ENCODE measurements around the gene CFAP77. TPM values are rescaled to one million over a fixed set of nuclear protein-coding genes. Genes with fewer than 3 reads are reported as not detected.
A peak's percentile ranks its signal among the peaks of the same experiment; 100 is the strongest.

The CFAP77 gene
- total RNA-seq, 1 donor from 2014 or later, result 1.8 TPM

- no peak overlapping the region for H3K9ac ChIP-seq
- H3F3A ChIP-seq (ENCODE audit: low read depth), result peaks cover 25% of the 10 kb centered on the region
- H3K9me3 ChIP-seq (ENCODE audit: low read depth), result no peaks in the 10 kb centered on the region
- no peak overlapping the region for H3K27ac ChIP-seq
- TF ChIP-seq, protein P1, sequence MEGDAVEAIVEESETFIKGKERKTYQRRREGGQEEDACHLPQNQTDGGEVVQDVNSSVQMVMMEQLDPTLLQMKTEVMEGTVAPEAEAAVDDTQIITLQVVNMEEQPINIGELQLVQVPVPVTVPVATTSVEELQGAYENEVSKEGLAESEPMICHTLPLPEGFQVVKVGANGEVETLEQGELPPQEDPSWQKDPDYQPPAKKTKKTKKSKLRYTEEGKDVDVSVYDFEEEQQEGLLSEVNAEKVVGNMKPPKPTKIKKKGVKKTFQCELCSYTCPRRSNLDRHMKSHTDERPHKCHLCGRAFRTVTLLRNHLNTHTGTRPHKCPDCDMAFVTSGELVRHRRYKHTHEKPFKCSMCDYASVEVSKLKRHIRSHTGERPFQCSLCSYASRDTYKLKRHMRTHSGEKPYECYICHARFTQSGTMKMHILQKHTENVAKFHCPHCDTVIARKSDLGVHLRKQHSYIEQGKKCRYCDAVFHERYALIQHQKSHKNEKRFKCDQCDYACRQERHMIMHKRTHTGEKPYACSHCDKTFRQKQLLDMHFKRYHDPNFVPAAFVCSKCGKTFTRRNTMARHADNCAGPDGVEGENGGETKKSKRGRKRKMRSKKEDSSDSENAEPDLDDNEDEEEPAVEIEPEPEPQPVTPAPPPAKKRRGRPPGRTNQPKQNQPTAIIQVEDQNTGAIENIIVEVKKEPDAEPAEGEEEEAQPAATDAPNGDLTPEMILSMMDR (IDR thresholded peaks at IDR 0.05), result no peak
- TF ChIP-seq EZH2 (IDR thresholded peaks at IDR 0.05), result no peak
- no peak for TF ChIP-seq EZH2phosphoT487 (IDR thresholded peaks at IDR 0.05)
- no peak for DNase-seq (ENCODE audit: low spot score)
- H2AFZ ChIP-seq (replicated peaks), result no peak overlapping the region
- peaks cover 25% of the 10 kb centered on the region for H3K4me1 ChIP-seq
- Mint-ChIP-seq H3K27me3 (ENCODE audit: insufficient read depth, low read depth) (peaks cover 13% of the 10 kb centered on the region), H3K4me3 (no peak overlapping the region), H3K36me3 (peaks cover 32% of the 10 kb centered on the region), H3K4me1 (peaks cover 47% of the 10 kb centered on the region), H3K27ac (no peak overlapping the region), H3K9me3 (no peaks in the 10 kb centered on the region)
- H3K4me3 ChIP-seq, result no peak overlapping the region
- H3K27me3 ChIP-seq, result no peaks in the 10 kb centered on the region
- no peaks in the 10 kb centered on the region for H3K79me2 ChIP-seq (ENCODE audit: low read depth)
- H3K36me3 ChIP-seq, result no peaks in the 10 kb centered on the region
- no peak overlapping the region for H3K4me2 ChIP-seq
- peaks cover 35% of the 10 kb centered on the region for H4K20me1 ChIP-seq (ENCODE audit: low read depth)
Observed at GRCh38 chr9:132602207-132602606, 192.2 kb downstream of the CFAP77 start.

DNA sequence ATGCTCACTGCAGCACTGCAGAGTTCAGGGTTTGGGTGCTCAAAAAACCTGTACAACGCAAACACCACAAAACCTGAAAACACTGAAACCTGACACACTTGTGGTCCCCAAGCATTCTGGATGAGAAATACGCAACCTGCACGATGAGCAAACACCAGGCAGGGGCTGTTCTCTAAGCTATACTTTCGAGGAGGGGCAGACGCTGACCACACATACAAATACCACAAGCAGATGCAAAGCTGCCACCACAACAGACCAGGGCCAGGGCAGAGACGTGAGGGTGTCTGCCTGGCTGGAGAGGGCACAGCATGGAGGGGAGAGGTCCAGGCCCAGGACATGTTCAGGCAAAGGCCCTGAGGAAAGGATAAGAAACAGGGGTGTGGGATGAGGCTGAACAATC is 195.4 kb downstream of the CFAP77 start:
- Histone ChIP-seq H3K27ac (no peak overlapping the region), H3K4me3 (no peak overlapping the region), H3K4me1 (peaks cover 33% of the 10 kb centered on the region), H3K27me3 (peaks cover 7% of the 10 kb centered on the region), H3K9me3 (ENCODE audit: low read depth) (no peaks in the 10 kb centered on the region), H4K20me1 (ENCODE audit: low read depth) (peaks cover 57% of the 10 kb centered on the region), H3F3A (ENCODE audit: low read depth) (peaks cover 45% of the 10 kb centered on the region), H3K4me2 (peak overlapping the region; percentile 30), H2AFZ (replicated peaks) (no peak overlapping the region), H3K36me3 (no peaks in the 10 kb centered on the region), H3K9ac (no peak overlapping the region), H3K79me2 (ENCODE audit: low read depth) (no peaks in the 10 kb centered on the region)
- Mint-ChIP-seq H3K36me3 (peaks cover 29% of the 10 kb centered on the region), H3K27me3 (ENCODE audit: insufficient read depth, low read depth) (peaks cover 12% of the 10 kb centered on the region), H3K4me1 (peaks cover 62% of the 10 kb centered on the region), H3K9me3 (no peaks in the 10 kb centered on the region), H3K4me3 (peak overlapping the region; percentile 27), H3K27ac (peak overlapping the region; percentile 59)
- TF ChIP-seq, protein P1 (IDR thresholded peaks at IDR 0.05), result no peak
- no peak for TF ChIP-seq EZH2 (IDR thresholded peaks at IDR 0.05)
- TF ChIP-seq EZH2phosphoT487 (IDR thresholded peaks at IDR 0.05), result no peak
- DNase-seq (ENCODE audit: low spot score), result peak; percentile 15

DNA sequence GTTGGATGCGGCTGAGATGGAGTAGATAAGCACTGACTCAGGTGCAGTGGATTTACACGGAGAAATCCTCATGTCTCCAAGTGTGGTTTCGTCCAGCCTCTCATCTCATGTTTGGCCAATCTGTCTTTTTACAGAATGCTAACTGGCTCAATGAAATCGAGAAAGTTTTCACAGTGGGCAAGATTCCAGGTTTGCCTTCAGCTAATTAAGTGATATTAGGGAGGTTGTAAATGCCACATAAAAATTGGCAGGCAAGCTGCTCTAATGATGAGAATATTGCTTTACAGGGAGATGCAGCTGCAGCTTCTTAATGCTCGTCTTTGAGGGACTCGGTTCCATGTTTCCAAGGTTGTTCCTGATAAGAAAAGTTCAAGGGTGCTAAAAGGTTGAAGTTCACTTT is 196.1 kb downstream of the CFAP77 start:
- H3K27ac Mint-ChIP-seq, result peak overlapping the region; percentile 59
- DNase-seq (ENCODE audit: low spot score), result no peak

More for the DNA sequence above, 196.1 kb downstream of the CFAP77 start:
- Histone ChIP-seq H3F3A (ENCODE audit: low read depth) (peaks cover 46% of the 10 kb centered on the region), H3K9me3 (ENCODE audit: low read depth) (no peaks in the 10 kb centered on the region), H4K20me1 (ENCODE audit: low read depth) (peaks cover 61% of the 10 kb centered on the region), H3K27ac (no peak overlapping the region), H3K36me3 (no peaks in the 10 kb centered on the region), H3K4me3 (no peak overlapping the region), H3K79me2 (ENCODE audit: low read depth) (no peaks in the 10 kb centered on the region), H2AFZ (replicated peaks) (no peak overlapping the region), H3K27me3 (peaks cover 7% of the 10 kb centered on the region), H3K4me2 (peak overlapping the region; percentile 30), H3K9ac (no peak overlapping the region), H3K4me1 (peaks cover 33% of the 10 kb centered on the region)
- H3K27me3 Mint-ChIP-seq (ENCODE audit: insufficient read depth, low read depth), result peaks cover 10% of the 10 kb centered on the region
- H3K4me1 Mint-ChIP-seq, result peaks cover 69% of the 10 kb centered on the region
- TF ChIP-seq EZH2phosphoT487 (IDR thresholded peaks at IDR 0.05) (no peak), EZH2 (IDR thresholded peaks at IDR 0.05) (no peak)
- TF ChIP-seq, protein P1 (IDR thresholded peaks at IDR 0.05), result no peak
- no peaks in the 10 kb centered on the region for H3K9me3 Mint-ChIP-seq
- H3K36me3 Mint-ChIP-seq, result peaks cover 30% of the 10 kb centered on the region
- H3K4me3 Mint-ChIP-seq, result no peak overlapping the region

All from neural progenitor cell (in vitro differentiated cells).